ENCODE data around the gene RNF166.
"Not testable (repeated sequence)": the region's sequence is repeated elsewhere in the genome, so short reads cannot be mapped to it uniquely, and the experiment has no call there.

The RNF166 gene

DNA sequence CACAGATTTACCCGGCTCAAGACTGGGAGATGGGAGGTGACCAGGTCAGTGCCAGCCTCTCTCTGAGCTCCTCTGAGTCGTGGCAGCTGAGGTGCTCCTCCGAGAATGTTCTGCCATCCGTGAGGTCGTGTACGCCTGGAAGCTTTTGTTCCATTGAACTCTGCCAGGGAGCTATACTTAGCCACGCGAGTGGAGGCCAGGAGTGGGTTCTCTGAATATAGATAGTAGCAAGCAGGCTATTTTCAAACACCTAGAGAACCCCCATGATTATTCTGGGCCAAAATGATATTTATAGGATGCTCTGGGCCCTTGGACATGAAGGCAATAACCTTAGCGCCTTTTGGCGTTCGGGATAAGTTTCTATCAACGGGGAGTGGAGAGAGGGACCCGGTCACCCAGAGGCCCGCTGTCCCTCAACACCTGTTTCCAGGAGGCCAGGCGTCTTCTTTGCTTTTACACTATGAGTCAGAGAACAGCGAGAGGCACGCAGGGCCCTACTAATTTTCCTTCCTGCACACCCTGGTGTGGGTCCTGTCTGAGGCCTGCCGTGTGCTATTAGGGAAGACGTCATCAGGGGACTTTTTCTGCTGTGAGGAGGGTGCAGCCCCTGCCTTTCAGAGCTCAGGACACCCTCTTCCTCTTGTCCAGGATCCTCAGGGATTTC is 32.4 kb downstream of the RNF166 start:
- Histone ChIP-seq H3K27me3 (ENCODE audit: insufficient read depth, insufficient read length) (no peaks in the 10 kb centered on the region), H3K4me3 (ENCODE audit: insufficient read length, low read depth) (no peak overlapping the region), H3K9ac (ENCODE audit: insufficient read length, low read depth) (no peak overlapping the region), H3K36me3 (ENCODE audit: insufficient read depth, insufficient read length, low read length) (peaks cover 47% of the 10 kb centered on the region), H3K9me3 (ENCODE audit: insufficient read depth, low read length) (no peaks in the 10 kb centered on the region), H3K4me1 (ENCODE audit: insufficient read depth, insufficient read length) (peaks cover 15% of the 10 kb centered on the region)
- DNase-seq (ENCODE audit: low read depth, low spot score) = no peak
- TF ChIP-seq ZNF274 (IDR thresholded peaks at IDR 0.05; ENCODE audit: low read depth, low read length) (no peak), SUZ12 (IDR thresholded peaks at IDR 0.05; ENCODE audit: extremely low read depth, insufficient read depth, insufficient read length) (no peak), YY1 (IDR thresholded peaks at IDR 0.05; ENCODE audit: insufficient read depth, insufficient read length) (no peak)

DNA sequence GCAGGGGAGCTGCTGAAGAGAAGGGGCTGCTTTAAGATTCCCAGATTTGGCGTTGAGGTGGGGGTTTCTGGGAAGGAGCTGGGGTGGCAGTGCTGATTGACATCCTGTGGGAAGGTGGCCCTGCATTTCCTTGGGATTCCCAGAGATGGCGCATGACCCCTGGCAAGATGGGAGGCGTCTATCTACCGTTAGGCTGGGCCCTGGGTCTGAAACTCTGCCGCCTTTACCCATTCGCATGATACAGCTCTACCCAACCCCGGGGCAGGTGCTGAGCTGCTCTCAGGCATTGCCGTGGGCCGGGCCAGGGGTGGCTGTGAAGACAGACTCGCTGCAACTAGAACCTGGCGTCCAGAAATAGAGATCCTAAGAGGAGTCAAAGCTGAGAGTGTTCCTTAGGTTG is 33.4 kb downstream of the RNF166 start:
- DNase-seq (ENCODE audit: low read depth, low spot score) = peak; percentile 46
- no peaks in the 10 kb centered on the region for H3K27me3 ChIP-seq (ENCODE audit: insufficient read depth, insufficient read length)
- peaks cover 12% of the 10 kb centered on the region for H3K4me1 ChIP-seq (ENCODE audit: insufficient read depth, insufficient read length)
- TF ChIP-seq YY1 (IDR thresholded peaks at IDR 0.05; ENCODE audit: insufficient read depth, insufficient read length) = no peak
- no peak overlapping the region for H3K4me3 ChIP-seq (ENCODE audit: insufficient read length, low read depth)
- H3K9me3 ChIP-seq (ENCODE audit: insufficient read depth, low read length) = no peaks in the 10 kb centered on the region
- peak overlapping the region; percentile 8 for H3K9ac ChIP-seq (ENCODE audit: insufficient read length, low read depth)
- H3K36me3 ChIP-seq (ENCODE audit: insufficient read depth, insufficient read length, low read length) = peaks cover 51% of the 10 kb centered on the region

DNA sequence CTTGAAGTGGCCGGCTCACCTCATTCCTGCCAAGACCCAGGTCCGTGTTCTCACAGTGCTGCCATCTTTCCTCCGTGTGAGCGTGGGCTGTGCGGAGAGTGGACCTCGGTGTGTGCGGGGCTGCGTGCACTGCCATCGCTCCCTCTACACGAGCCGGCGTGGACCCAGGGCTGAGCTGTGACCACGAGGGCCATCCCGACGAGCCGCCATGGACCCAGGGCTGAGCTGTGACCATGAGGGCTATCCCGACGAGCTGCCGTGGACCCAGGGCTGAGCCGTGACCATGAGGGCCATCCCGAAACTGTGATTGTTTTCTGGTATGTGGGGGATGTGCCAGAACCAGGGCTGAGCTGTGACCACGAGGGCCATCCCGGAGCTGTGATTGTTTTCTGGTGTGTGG is 34.4 kb downstream of the RNF166 start:
- Histone ChIP-seq H3K9ac (ENCODE audit: insufficient read length, low read depth) (no peak overlapping the region), H3K4me3 (ENCODE audit: insufficient read length, low read depth) (no peak overlapping the region), H3K27me3 (ENCODE audit: insufficient read depth, insufficient read length) (no peaks in the 10 kb centered on the region), H3K36me3 (ENCODE audit: insufficient read depth, insufficient read length, low read length) (peaks cover 49% of the 10 kb centered on the region), H3K9me3 (ENCODE audit: insufficient read depth, low read length) (no peaks in the 10 kb centered on the region), H3K4me1 (ENCODE audit: insufficient read depth, insufficient read length) (peaks cover 6% of the 10 kb centered on the region)
- TF ChIP-seq SUZ12 (IDR thresholded peaks at IDR 0.05; ENCODE audit: extremely low read depth, insufficient read depth, insufficient read length) (no peak), YY1 (IDR thresholded peaks at IDR 0.05; ENCODE audit: insufficient read depth, insufficient read length) (no peak), ZNF274 (IDR thresholded peaks at IDR 0.05; ENCODE audit: low read depth, low read length) (no peak)
- DNase-seq (ENCODE audit: low read depth, low spot score) = no peak

DNA sequence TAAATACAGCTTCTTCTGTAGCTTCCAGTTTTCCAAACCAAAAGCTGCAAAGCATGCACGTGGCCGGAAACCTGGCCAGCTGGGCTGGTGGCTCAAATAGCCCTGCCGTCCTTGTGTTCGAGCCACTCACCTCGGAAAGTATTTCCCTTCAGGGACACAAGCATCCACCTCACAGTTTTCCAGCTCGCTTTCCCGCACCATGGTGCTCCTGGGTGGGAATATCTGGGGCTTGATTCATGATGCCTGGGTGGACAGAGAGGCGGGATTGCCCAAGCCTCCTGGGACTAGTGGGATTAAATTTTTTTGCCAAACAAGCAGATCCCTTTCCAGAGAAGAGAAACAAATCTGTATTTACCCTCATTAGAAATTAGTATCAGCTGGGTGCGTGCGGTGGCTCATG is 36.2 kb downstream of the RNF166 start:
- Histone ChIP-seq H3K9ac (ENCODE audit: insufficient read length, low read depth) (no peak overlapping the region), H3K4me1 (ENCODE audit: insufficient read depth, insufficient read length) (peaks cover 6% of the 10 kb centered on the region), H3K9me3 (ENCODE audit: insufficient read depth, low read length) (no peaks in the 10 kb centered on the region), H3K36me3 (ENCODE audit: insufficient read depth, insufficient read length, low read length) (peaks cover 37% of the 10 kb centered on the region), H3K4me3 (ENCODE audit: insufficient read length, low read depth) (no peak overlapping the region), H3K27me3 (ENCODE audit: insufficient read depth, insufficient read length) (no peaks in the 10 kb centered on the region)
- TF ChIP-seq ZNF274 (IDR thresholded peaks at IDR 0.05; ENCODE audit: low read depth, low read length) = no peak
- no peak for TF ChIP-seq SUZ12 (IDR thresholded peaks at IDR 0.05; ENCODE audit: extremely low read depth, insufficient read depth, insufficient read length)
- TF ChIP-seq YY1 (IDR thresholded peaks at IDR 0.05; ENCODE audit: insufficient read depth, insufficient read length) = no peak
- DNase-seq (ENCODE audit: low read depth, low spot score) = no peak

DNA sequence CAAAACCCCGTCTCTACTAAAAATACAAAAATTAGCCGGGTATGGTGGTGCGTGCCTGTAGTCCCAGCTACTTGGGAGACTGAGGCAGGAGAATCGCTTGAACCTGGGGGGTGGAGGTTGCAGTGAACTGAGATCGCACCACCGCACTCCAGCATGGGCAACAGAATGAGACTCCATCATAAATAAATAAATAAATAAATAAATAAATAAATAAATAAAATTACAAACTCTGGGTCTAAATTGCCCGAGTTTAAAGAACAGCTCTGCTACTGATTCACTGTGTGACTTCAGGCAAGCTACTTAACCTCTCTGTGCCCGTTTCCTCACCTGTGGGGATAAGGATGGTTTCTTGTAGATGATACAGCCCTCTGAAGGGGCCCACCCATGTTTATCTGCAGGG is 36.7 kb downstream of the RNF166 start:
- not testable (repeated sequence) for H3K27me3 ChIP-seq (ENCODE audit: insufficient read depth, insufficient read length); DNase-seq (ENCODE audit: low read depth, low spot score); H3K4me3 ChIP-seq (ENCODE audit: insufficient read length, low read depth); H3K9me3 ChIP-seq (ENCODE audit: insufficient read depth, low read length); H3K9ac ChIP-seq (ENCODE audit: insufficient read length, low read depth); H3K4me1 ChIP-seq (ENCODE audit: insufficient read depth, insufficient read length)
- H3K36me3 ChIP-seq (ENCODE audit: insufficient read depth, insufficient read length, low read length) = peaks cover 34% of the 10 kb centered on the region

DNA sequence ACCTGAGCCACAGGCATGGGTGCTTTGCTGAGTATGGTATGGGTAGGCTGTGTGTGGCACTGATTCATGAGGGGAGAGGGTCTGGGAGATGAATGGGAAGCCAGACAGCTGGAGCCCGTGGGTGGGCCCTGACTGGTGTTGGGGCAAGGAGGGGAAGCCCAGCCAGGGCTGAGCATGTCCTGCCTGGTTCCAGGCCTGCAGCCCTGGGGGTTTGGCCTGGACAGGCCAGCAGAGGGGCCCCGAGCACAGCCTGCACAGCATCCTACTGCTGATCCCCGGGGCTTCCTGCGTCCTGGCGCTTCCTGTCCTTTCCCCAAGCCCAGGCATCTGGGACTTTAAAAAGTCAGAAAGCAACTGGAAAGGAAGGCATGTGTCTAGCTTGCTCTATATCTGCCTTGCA is 38.7 kb downstream of the RNF166 start:
- Histone ChIP-seq H3K36me3 (ENCODE audit: insufficient read depth, insufficient read length, low read length) (peaks cover 21% of the 10 kb centered on the region), H3K27me3 (ENCODE audit: insufficient read depth, insufficient read length) (no peaks in the 10 kb centered on the region), H3K4me1 (ENCODE audit: insufficient read depth, insufficient read length) (peaks cover 4% of the 10 kb centered on the region), H3K4me3 (ENCODE audit: insufficient read length, low read depth) (no peak overlapping the region), H3K9me3 (ENCODE audit: insufficient read depth, low read length) (no peaks in the 10 kb centered on the region), H3K9ac (ENCODE audit: insufficient read length, low read depth) (no peak overlapping the region)
- no peak for TF ChIP-seq YY1 (IDR thresholded peaks at IDR 0.05; ENCODE audit: insufficient read depth, insufficient read length)
- no peak for TF ChIP-seq ZNF274 (IDR thresholded peaks at IDR 0.05; ENCODE audit: low read depth, low read length)
- TF ChIP-seq SUZ12 (IDR thresholded peaks at IDR 0.05; ENCODE audit: extremely low read depth, insufficient read depth, insufficient read length) = no peak
- DNase-seq (ENCODE audit: low read depth, low spot score) = no peak

DNA sequence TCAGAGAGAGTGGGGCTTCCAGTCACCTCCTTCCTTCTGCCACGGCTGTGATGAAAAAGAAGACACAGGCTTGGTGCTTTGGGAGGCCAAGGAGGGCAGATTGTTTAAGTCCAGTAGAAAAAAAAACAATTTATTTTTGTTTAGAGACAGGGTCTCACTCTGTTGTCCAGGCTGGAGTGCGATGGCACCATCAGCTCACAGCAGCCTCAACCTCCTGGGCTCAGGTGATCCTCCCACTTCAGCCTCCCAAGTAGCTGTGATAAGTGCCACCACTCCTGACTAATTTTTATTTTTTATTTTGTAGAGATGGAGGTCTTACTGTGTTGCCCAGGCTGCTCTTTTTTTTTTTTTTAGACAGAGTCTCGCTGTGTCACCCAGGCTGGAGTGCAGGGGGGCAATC is 40.6 kb downstream of the RNF166 start:
- TF ChIP-seq ZNF274 (IDR thresholded peaks at IDR 0.05; ENCODE audit: low read depth, low read length) (no peak), YY1 (IDR thresholded peaks at IDR 0.05; ENCODE audit: insufficient read depth, insufficient read length) (no peak), SUZ12 (IDR thresholded peaks at IDR 0.05; ENCODE audit: extremely low read depth, insufficient read depth, insufficient read length) (no peak)
- peaks cover 19% of the 10 kb centered on the region for H3K36me3 ChIP-seq (ENCODE audit: insufficient read depth, insufficient read length, low read length)
- no peak overlapping the region for H3K9ac ChIP-seq (ENCODE audit: insufficient read length, low read depth)
- no peaks in the 10 kb centered on the region for H3K4me1 ChIP-seq (ENCODE audit: insufficient read depth, insufficient read length)
- no peak for DNase-seq (ENCODE audit: low read depth, low spot score)
- H3K9me3 ChIP-seq (ENCODE audit: insufficient read depth, low read length) = no peaks in the 10 kb centered on the region
- no peaks in the 10 kb centered on the region for H3K27me3 ChIP-seq (ENCODE audit: insufficient read depth, insufficient read length)
- no peak overlapping the region for H3K4me3 ChIP-seq (ENCODE audit: insufficient read length, low read depth)

DNA sequence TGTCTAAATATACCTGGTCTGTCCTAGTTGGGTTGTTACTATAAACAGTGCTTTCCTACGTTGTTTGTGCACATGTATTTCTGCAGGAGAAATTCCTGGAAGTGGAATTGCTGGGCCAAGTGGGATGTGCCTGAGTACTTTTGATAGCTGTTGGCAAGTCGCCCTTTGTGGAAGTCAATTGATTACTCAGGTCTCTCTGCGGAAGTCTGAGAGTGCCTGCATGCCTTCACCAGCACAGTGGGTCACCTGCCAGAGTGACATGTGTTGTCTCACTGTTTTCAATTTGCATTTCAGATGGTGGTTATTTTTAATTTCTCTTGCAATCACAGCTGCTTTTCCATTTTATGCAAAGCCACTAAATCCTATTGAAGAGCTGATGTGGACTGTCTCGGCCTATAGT is 41.1 kb downstream of the RNF166 start:
- H3K9me3 ChIP-seq (ENCODE audit: insufficient read depth, low read length) = no peaks in the 10 kb centered on the region
- TF ChIP-seq SUZ12 (IDR thresholded peaks at IDR 0.05; ENCODE audit: extremely low read depth, insufficient read depth, insufficient read length) = no peak
- no peak for TF ChIP-seq YY1 (IDR thresholded peaks at IDR 0.05; ENCODE audit: insufficient read depth, insufficient read length)
- no peak for TF ChIP-seq ZNF274 (IDR thresholded peaks at IDR 0.05; ENCODE audit: low read depth, low read length)
- no peak for DNase-seq (ENCODE audit: low read depth, low spot score)
- no peaks in the 10 kb centered on the region for H3K4me1 ChIP-seq (ENCODE audit: insufficient read depth, insufficient read length)
- H3K27me3 ChIP-seq (ENCODE audit: insufficient read depth, insufficient read length) = no peaks in the 10 kb centered on the region
- H3K9ac ChIP-seq (ENCODE audit: insufficient read length, low read depth) = peak overlapping the region; percentile 4
- peaks cover 20% of the 10 kb centered on the region for H3K36me3 ChIP-seq (ENCODE audit: insufficient read depth, insufficient read length, low read length)
- H3K4me3 ChIP-seq (ENCODE audit: insufficient read length, low read depth) = no peak overlapping the region
